ENCODE data around the gene SLC5A2. TPM values are rescaled to one million over a fixed set of nuclear protein-coding genes. Genes with fewer than 3 reads are reported as not detected.

SLC5A2 gene
- total and polyA plus RNA-seq, 2 experiments from 2014 or later, result 2.5 to 12.7 TPM

DNA sequence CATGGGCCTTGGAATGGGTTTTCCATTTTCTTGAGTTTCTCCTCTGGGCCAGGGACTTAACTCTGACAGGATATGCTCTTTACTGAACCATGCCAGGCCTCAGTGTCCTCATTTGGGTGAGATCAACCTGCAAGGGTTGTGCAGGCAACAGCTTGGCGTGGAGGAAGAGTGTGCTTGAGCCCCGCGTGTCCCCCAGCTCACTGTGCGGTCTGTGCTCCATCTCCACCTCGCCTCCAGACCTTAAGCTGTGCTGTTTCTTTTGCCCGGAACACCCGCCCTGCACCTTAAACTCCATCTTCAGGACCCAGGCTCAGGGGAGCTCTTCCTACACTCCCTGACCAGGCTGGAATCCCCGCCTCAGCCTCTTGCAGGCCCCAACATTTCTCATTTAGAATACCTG is 15.6 kb downstream of the SLC5A2 start:
- H3K4me1 ChIP-seq (ENCODE audit: insufficient read depth), result peaks cover 7% of the 10 kb centered on the region
- H3K27me3 ChIP-seq, result no peaks in the 10 kb centered on the region
- H3K9me3 ChIP-seq (ENCODE audit: low read depth), result no peaks in the 10 kb centered on the region
- H3K9me2 ChIP-seq (replicated peaks; ENCODE audit: insufficient read depth), result no peaks in the 10 kb centered on the region
- no peaks in the 10 kb centered on the region for H4K20me1 ChIP-seq (ENCODE audit: insufficient read depth, poor library complexity, severe bottlenecking)
- 97% methylated on average over 8 of the region's 8 CpGs for WGBS (ENCODE audit: low lambda C conversion rate, missing lambda C conversion rate)
- no peak for DNase-seq (ENCODE audit: low spot score)
- no peak overlapping the region for H3K4me3 ChIP-seq
- H3K27ac ChIP-seq, result no peak overlapping the region
- H3K4me2 ChIP-seq, result no peak overlapping the region
- peaks cover 8% of the 10 kb centered on the region for H3K79me2 ChIP-seq
- H3K36me3 ChIP-seq (replicated peaks; ENCODE audit: insufficient read depth, low read depth), result no peaks in the 10 kb centered on the region
- H2AFZ ChIP-seq, result no peak overlapping the region
- TF ChIP-seq EZH2 (IDR thresholded peaks at IDR 0.05; ENCODE audit: borderline replicate concordance) (no peak), EZH2phosphoT487 (IDR thresholded peaks at IDR 0.05; ENCODE audit: low read depth, severe bottlenecking, unreplicated experiment) (no peak), CTCF (IDR thresholded peaks at IDR 0.05; ENCODE audit: poor library complexity) (no peak)

DNA sequence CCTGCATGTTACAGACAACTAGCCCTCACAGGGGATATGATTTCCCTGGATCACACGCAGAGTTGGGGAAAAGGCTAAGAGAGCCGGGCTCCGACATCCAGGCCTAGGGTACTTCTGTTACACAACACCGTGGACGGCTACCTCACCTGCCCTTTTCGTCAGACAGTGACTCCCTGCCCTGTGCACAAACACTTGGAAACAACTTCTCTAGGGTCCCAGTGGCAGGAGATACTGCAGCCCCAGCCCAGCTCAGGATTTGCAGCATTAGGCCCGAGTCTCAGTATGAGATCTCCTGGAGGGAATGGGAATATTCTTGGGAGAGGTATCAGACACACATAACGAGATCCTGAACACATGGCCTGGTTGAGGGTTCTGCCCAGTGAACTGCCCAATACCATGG is 17.0 kb downstream of the SLC5A2 start:
- Histone ChIP-seq H3K27me3 (no peaks in the 10 kb centered on the region), H3K4me2 (no peak overlapping the region), H4K20me1 (ENCODE audit: insufficient read depth, poor library complexity, severe bottlenecking) (no peaks in the 10 kb centered on the region), H3K27ac (no peak overlapping the region), H3K9me3 (ENCODE audit: low read depth) (no peaks in the 10 kb centered on the region), H3K79me2 (peaks cover 8% of the 10 kb centered on the region), H3K36me3 (replicated peaks; ENCODE audit: insufficient read depth, low read depth) (no peaks in the 10 kb centered on the region), H3K4me3 (no peak overlapping the region), H3K4me1 (ENCODE audit: insufficient read depth) (peaks cover 7% of the 10 kb centered on the region), H3K9me2 (replicated peaks; ENCODE audit: insufficient read depth) (no peaks in the 10 kb centered on the region), H2AFZ (no peak overlapping the region)
- no peak for DNase-seq (ENCODE audit: low spot score)
- WGBS (ENCODE audit: low lambda C conversion rate, missing lambda C conversion rate), result 94% methylated on average over 8 of the region's 8 CpGs
- TF ChIP-seq CTCF (IDR thresholded peaks at IDR 0.05; ENCODE audit: poor library complexity) (no peak), EZH2 (IDR thresholded peaks at IDR 0.05; ENCODE audit: borderline replicate concordance) (no peak), EZH2phosphoT487 (IDR thresholded peaks at IDR 0.05; ENCODE audit: low read depth, severe bottlenecking, unreplicated experiment) (no peak)

DNA sequence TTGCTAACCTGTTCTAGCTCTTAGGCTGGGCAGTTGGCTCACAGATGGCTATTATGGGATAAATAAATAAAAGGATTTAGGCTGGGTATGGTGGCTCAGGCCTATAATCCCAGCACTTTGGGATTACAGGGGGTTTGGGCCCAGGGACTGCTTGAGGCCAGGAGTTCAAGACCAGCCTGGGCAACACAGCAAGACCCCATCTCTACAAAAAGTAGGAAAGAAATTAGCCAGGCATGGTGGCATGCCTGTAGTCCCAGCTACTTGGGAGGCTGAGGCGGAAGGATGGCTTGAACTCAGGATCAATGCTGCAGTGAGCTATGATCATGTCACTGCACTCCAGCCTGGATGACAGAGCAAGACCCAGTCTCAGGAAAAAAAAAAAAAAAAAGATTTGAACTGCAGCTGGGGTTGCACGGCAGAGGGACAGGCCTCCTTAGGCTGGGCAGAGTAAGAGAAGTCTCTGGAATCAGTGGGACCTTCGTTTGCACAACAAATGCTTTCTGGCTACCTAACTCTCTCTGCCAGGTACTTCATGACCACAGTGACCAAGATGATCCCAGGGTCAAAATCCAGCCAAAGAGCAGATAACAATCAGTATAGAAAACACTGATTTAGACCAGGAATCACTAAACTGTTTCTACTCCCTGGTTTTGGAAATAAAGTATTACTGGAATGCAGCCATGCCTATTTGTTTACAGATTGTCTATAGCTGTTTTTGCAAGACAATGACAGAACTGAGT is 18.5 kb downstream of the SLC5A2 start:
- no peak for DNase-seq (ENCODE audit: low spot score)
- Histone ChIP-seq H4K20me1 (ENCODE audit: insufficient read depth, poor library complexity, severe bottlenecking) (no peaks in the 10 kb centered on the region), H3K36me3 (replicated peaks; ENCODE audit: insufficient read depth, low read depth) (no peaks in the 10 kb centered on the region), H3K27ac (no peak overlapping the region), H2AFZ (no peak overlapping the region), H3K4me1 (ENCODE audit: insufficient read depth) (peaks cover 7% of the 10 kb centered on the region), H3K79me2 (peaks cover 12% of the 10 kb centered on the region), H3K9me3 (ENCODE audit: low read depth) (no peaks in the 10 kb centered on the region), H3K4me3 (no peak overlapping the region), H3K27me3 (no peaks in the 10 kb centered on the region), H3K4me2 (no peak overlapping the region), H3K9me2 (replicated peaks; ENCODE audit: insufficient read depth) (no peaks in the 10 kb centered on the region)
- WGBS (ENCODE audit: low lambda C conversion rate, missing lambda C conversion rate), result 55% methylated on average over 3 of the region's 3 CpGs
- TF ChIP-seq EZH2phosphoT487 (IDR thresholded peaks at IDR 0.05; ENCODE audit: low read depth, severe bottlenecking, unreplicated experiment) (no peak), CTCF (IDR thresholded peaks at IDR 0.05; ENCODE audit: poor library complexity) (no peak), EZH2 (IDR thresholded peaks at IDR 0.05; ENCODE audit: borderline replicate concordance) (no peak)
